GM13976 (cell line): ENCODE results near the gene KCNJ6.

Source experiments
- DNase-seq: peaks from one replicate; pipeline ENCODE4 v3.0.0; 2012; ENCODE audit warnings: low spot score
- in situ Hi-C: fragments of 300-500 bp; cut with MboI; formaldehyde crosslinking; loops from one replicate; pipeline ENCODE4 v1.12.0; 2022; ENCODE audit warnings: low sequenced_read_pairs, mixed read lengths, inconsistent platforms; ENCODE audit not compliant: unreplicated experiment
- TF ChIP-seq, protein P1 (sequence below): IDR thresholded peaks from 2 replicates; pipeline ENCODE4 v1.5.1; 2012; ENCODE audit warnings: borderline replicate concordance, mild to moderate bottlenecking; ENCODE audit not compliant: insufficient read depth; ENCODE audit errors: extremely low read depth, missing control alignments, control extremely low read depth

Gene KCNJ6

DNA sequence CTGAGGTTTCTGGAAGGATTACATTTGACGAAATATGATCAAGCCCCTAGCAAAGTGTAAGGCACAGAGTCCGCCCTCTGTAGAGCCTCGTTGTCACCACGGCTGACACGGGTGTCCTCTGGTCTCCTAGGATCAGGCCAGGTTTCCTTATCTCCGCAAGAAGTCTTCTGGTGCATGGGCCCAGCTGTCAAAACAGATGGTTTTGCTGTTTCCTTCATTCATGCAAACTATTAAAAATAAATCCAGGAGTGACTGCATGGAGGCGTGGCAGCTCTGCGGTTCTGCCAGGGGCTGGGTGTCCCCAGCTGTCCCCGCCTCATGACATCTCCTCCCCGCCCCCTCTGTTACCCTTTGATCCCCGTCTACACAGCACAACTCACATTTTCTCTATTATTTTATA lies 340.7 kb downstream of the KCNJ6 start:
- TF ChIP-seq, protein P1, sequence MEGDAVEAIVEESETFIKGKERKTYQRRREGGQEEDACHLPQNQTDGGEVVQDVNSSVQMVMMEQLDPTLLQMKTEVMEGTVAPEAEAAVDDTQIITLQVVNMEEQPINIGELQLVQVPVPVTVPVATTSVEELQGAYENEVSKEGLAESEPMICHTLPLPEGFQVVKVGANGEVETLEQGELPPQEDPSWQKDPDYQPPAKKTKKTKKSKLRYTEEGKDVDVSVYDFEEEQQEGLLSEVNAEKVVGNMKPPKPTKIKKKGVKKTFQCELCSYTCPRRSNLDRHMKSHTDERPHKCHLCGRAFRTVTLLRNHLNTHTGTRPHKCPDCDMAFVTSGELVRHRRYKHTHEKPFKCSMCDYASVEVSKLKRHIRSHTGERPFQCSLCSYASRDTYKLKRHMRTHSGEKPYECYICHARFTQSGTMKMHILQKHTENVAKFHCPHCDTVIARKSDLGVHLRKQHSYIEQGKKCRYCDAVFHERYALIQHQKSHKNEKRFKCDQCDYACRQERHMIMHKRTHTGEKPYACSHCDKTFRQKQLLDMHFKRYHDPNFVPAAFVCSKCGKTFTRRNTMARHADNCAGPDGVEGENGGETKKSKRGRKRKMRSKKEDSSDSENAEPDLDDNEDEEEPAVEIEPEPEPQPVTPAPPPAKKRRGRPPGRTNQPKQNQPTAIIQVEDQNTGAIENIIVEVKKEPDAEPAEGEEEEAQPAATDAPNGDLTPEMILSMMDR = no peak
- no peak for DNase-seq
- in situ Hi-C loops = no loop called here

DNA sequence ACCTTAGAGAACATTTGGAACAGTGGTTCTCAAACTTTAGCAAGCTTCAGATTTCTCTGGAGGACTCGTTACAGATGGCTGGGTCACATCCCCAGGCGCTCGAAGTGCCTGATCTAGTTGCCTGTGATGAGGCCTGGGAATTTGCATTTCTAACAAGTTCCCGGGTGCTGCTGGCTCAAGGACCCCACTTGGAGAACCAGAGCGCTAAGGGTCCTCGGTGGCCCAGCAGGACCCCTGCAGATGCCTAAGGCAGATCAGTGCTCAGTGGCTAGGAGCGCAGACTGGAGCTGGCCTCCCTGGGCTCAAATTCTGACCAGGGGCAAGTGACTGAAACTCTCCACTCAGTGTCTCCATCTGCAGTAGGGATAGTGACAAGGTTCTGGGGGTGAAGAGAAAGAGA lies 341.5 kb downstream of the KCNJ6 start:
- in situ Hi-C loops = no loop called here
- TF ChIP-seq, protein P1 = no peak

DNA sequence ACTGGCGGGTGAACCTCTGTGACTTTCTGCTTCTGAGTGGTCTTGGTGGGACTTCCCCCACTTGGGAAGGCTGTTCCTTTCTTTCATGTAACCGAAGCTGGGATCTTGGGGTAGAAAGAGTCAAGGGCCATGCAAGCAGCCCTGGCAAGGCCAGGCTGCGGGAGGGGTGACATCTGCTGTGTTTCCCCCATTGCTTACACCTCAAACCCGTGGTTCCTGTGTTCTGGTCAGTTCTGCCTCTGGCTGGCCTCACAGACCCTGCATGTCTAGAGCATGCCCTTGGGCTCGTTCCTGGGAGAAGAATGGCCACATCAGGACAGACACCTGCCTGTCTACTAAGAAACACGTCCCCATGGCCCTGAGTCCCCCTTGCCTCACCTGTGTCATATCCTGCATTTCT lies 341.9 kb downstream of the KCNJ6 start:
- DNase-seq = no peak
- in situ Hi-C loops = no loop called here
- TF ChIP-seq, protein P1 = no peak

More for the DNA sequence above, 341.5 kb downstream of the KCNJ6 start:
- no peak for DNase-seq

DNA sequence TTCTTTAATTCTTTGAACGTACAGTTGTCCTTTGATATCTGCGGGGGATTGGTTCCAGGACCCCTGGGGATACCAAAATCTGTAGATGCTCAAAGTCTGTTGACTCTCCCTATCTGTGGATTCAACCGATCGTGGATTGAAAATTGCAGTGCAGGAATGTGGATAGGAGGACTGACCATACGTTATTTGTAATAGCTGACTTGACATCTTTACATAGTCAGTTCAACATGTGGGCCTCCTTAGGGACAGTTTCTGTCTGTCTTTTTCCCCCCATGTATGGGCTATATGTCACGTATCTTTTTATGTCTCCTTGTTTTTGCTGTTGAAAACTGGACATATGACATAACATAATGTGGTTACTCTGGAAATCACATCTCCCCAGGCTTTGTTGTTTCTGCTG lies 344.8 kb downstream of the KCNJ6 start:
- TF ChIP-seq, protein P1 = no peak
- DNase-seq = no peak
- in situ Hi-C loops = no loop called here

DNA sequence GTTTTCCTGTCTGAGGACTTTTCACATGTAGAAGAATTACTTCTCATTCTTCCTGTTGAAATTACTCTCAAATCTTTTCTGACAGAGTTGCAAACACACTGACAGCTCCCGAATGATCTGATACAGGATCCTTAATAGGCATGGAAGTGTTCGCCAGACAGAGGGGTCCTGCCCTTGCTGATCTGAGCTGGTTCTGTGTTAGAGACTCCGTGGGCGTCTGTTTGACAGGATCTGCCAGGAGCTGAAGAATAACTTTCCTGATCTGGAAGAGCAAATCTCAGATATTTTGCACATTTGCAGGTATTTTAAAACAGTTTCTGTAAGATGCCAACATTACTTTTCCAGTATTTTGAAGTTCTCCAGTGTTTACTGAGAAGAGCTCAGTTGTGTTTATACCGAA lies 347.3 kb downstream of the KCNJ6 start:
- in situ Hi-C loops = no loop called here
- TF ChIP-seq, protein P1 = no peak
- no peak for DNase-seq

DNA sequence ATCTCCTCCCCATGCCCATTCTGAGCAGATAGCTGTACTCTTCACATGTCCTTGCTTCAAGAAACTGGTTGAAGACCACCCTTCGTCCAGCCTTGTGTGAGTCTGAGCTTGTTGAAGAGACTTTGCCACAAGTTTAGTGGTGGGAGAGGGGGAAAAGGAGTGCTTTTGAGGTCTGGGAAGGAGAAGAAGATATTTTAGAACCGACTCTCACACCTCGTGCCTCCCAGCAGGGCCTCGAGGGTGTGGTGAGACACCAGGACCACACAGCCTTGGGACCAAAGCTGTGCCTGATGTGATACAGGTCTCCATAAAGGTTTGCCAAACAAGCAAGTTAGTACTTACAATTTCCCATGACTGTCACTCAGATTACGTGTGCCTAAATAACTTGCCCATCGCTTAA lies 347.8 kb downstream of the KCNJ6 start:
- DNase-seq = no peak
- TF ChIP-seq, protein P1 = no peak
- in situ Hi-C loops = no loop called here
